Hippocampal formation (tissue), 2 donors: Measurements from ENCODE around the gene HMGCS2.
"Not testable (repeated sequence)": the region's sequence is repeated elsewhere in the genome, so short reads cannot be mapped to it uniquely, and the experiment has no call there.

Experiments
- DNase-seq, 2 donors: peaks; one replicate each; lab custom pipeline; 2025; lab: John Stamatoyannopoulos, UW

The HMGCS2 gene

DNA sequence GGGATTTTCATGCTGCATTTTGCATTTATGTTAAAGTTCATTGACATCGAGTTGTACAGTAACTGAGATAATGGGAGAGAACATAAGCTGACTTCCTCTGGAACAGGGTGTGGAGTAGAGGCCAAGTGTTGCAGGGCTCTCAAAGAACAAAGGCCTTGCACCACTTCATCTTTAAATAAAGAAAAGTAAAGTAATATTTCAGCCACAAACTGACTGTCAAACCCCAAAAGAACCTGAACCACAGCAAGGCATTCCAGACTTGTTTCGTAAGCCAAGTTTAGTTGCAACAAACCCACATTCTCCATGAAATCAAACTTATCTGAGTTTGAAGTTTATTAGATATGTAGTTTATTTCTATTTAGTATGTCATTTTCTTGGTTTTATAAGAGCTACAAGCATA lies 19.1 kb upstream of the HMGCS2 start:
- no peak for DNase-seq

- not testable (repeated sequence) for DNase-seq
These were observed 17.9 kb upstream of the HMGCS2 start for GRCh38 chr1:119786473-119787050.

DNA sequence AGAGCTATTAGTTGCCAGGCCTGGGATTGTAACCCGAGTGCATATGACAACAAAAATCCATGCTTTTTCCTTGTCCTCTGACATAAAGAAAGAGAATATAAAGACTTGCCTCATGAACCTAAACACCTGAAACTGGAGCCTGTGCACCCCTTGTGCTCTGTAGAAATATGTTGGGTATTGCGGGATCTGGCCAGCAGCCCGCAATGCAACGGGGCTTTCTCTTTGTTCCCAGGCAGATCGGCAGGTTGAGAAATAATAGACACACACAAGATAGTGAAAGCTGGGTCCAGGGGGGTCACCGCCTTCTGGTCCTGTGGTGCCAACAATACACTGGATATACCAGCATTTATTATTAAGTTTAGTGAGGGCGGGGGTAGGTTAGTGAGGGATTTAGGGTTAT lies 17.3 kb upstream of the HMGCS2 start:
- DNase-seq = not testable (repeated sequence)

- DNase-seq = no peak
These were observed 15.6 kb upstream of the HMGCS2 start for GRCh38 chr1:119784191-119784781.

DNA sequence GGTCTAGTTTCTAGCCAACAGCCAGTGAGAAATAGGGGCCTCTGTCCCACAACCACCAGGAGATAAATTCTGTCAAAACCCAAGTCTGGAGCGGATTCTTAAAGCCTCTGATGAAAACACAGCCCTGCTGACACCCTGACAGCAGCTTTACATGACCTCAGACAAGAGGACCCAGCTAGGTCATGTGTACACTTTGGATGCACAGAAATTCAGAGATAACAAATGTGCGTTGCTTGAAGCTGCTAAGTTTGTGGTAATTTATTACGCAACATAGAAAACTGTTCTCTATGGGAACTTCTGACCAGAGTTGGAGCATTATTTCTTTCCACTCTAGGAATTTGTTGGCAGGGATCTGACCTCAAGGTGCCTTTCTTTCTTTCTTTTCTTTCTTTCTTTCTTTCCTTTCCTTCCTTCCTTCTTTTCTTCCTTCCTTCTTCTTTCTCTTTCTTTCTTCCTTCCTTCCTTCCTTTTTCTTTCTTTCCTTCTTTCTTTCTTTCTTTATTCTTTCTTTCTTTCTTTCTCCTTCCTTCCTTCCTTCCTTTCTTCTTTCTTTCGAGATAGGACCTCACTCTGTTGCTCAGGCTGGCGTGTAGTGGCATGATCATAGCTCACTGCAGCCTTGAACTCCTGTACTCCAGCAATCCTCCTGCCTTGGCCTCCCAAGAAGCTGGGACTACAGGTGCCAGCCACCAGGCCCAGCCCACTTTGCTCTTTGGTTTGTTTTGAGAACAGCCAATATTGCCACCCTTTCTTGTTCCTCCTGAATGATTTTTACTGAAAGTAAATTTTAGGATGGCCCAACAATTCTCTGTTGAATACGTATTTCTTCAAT lies 14.9 kb upstream of the HMGCS2 start:
- no peak for DNase-seq

DNA sequence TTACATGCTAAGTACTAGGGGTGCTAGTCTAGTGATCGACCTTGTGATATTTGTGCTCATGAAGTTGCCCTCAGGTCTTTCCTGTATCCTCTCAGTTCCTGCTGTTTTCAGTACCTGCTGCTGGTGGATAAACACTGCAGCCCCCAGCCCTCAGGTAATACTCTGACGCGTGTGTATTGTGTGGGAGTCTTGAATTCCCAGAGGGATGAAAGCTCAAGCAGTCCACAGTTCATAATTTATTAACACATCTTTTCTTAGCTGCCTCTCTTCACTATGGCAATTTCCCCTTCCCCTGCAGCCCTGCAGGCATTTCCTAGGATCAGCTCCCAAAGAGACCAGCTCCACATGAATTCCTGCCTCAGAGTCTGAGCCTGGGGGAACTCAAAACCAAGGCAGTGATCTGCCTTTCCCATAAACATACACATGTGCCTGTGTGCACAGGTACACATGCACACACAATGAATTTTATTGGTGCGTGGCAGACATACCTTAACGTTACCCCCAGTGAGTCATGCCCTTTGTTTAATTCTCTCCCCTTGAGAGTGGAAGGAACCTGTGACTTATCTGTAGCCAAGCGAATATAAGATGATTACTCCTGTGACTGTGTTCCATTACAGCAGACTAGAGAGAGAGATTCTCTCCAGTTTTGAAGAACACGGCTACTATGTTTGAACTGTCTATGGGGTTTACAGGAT lies 14.1 kb upstream of the HMGCS2 start:
- DNase-seq = no peak

GRCh38 chr1:119781434-119782210 lies 12.9 kb upstream of the HMGCS2 start:
- DNase-seq = no peak

DNA sequence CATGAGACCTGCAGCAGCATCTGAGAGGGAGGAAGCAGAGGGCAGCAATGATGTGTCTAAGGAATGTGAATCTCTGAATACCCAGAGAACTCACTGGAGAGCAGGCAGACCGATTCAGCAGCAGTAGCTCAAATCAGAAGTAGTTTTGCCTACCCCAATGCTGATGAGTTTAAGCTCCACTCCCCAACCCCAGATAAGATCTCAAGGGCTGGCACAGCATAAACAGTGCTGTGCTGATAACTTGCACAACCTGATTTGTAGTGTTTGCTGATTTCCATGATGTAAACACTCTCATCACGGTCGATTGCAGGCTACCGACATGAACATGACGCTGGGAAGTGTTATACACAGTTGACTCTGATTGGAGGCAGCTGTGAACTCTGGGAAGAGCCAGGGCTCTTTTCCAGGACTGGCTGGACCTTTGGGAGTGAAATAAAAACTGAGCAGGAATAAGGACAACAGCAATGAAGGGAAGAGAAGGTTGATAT lies 11.2 kb upstream of the HMGCS2 start:
- DNase-seq = no peak

- no peak for DNase-seq
These were observed 10.3 kb upstream of the HMGCS2 start for GRCh38 chr1:119778886-119779560.

- DNase-seq = no peak
These were observed 9.7 kb upstream of the HMGCS2 start for GRCh38 chr1:119778359-119778758.

GRCh38 chr1:119774746-119775490 lies 6.2 kb upstream of the HMGCS2 start:
- no peak for DNase-seq

GRCh38 chr1:119773711-119774241 lies 5.1 kb upstream of the HMGCS2 start:
- DNase-seq = no peak

- no peak for DNase-seq
These were observed 3.6 kb upstream of the HMGCS2 start for GRCh38 chr1:119772298-119772697.

- no peak for DNase-seq
These were observed 3.1 kb upstream of the HMGCS2 start for GRCh38 chr1:119771770-119772169.

GRCh38 chr1:119771016-119771415 lies 2.3 kb upstream of the HMGCS2 start:
- peak in 1 of 2 donors; percentile 7 for DNase-seq

DNA sequence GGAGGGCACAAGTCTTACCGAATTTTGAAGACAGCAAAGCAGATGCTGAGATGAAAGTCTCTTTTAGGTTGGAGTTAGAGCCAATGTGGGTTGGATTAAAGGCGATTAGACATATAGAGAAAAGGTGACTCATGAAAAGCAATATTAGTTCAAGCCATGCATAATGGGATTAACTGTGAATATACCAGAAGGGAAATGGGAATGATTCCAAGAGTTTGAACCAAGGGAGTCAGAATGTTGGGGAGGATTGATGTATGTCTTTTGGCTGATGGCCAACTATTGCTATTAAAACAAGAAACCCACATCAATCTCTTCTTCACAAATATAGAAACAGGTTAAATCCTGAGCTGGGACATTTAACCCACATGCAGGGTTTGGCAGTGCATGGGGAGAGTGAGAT lies 1.2 kb downstream of the HMGCS2 start:
- DNase-seq = no peak

DNA sequence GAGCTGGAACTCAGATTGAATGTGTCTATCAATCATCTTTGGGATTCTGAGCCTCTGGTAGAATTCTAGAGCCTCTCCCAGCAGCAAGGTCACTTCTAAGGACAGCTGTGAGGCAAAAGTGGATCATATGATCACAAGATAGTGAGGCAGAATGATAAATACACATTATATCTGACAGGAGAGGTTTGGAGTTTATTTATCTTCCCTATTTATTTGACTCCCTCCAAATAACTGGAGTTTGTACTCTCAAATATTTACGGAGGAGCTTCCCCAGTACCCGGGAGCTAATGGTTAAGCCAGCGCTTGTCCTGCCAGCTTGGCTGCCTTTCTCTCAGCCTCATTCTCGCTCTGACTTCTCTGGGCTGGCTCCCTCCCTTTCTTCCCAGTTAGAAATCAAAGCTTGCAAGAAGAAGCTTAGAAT lies 2.3 kb downstream of the HMGCS2 start:
- DNase-seq = peak in 1 of 2 donors; percentile 36

- no peak for DNase-seq
These were observed 4.5 kb downstream of the HMGCS2 start for GRCh38 chr1:119764220-119764619.

DNA sequence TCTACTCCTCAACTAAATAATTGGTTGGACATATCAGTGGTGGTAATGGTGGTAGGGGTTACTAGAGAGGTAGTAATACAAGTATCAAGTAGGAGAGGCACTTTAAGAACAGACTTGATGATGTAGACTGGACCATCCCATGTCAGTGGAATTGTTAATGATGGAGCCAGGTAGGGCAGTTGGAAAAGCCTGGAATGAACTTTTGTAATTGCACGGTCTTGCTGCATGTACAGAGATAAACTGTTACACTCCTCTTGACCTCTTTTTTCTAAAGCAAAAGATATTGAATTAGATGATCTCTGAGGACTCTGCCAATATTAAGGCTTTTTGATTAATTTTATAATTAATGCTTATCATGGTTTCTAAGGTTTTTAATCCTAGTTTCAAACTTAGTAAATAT lies 5.8 kb downstream of the HMGCS2 start:
- no peak for DNase-seq

DNA sequence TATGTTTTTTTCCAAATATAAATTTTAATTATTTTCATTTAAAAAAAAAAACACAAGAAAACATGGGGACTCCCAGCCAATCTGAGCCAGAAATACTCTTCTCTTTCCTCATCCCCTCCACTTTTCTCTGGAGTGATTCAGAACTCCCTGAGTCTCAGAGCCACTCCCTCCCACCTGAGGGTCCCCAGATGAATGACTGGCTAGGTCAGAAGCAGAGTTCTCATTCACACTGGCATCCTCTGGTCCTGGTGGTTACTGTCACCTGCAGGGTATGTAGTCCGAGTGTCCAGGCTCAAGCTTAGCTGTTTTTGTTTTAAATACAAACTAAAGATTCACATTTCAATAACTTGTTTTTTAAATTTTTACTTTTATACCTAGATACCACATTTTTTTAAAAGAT lies 6.3 kb downstream of the HMGCS2 start:
- no peak for DNase-seq
